Activated CD4-positive, alpha-beta T cell treated with anti-CD3 and anti-CD28 coated beads, Interleukin-10, Interleukin-2, amounts not matched to agents 100 ng/mL and 50 ng/mL, durations not matched to agents 16 hours and 8 hours (primary cell): ENCODE results near the gene SLC5A10.
"Not testable (repeated sequence)": the region's sequence is repeated elsewhere in the genome, so short reads cannot be mapped to it uniquely, and the experiment has no call there.

ENCODE experiments used
- DNase-seq: peaks from one replicate; pipeline ENCODE4 v3.0.0-alpha.2; 2020

SLC5A10 gene

DNA sequence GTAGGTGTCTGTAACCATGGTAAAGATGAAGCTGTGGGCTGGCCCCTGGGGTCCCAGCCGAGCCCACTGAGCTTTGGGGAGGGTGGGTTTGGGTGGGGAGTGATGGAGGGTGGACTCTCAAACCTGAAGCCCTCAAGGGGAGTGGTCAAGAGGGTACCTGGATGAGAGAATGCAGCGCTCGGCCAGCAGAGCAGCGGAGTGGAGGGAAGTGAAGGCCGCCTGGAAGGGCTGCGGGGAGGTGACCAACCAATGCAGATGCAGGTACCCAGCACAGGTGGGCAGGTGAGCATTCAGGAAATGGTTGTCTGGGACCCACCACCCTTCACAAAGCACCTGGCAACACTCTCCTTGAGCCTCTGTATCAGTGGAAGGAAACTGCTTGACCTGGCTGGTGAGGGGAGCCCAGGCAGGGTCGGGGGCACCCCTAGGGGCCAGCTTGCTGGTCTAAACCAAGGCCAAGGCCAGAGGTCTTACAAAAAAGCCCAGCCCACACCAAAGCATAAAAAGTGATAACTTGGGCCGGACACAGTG lies 3.4 kb upstream of the SLC5A10 start:
- no peak for DNase-seq

DNA sequence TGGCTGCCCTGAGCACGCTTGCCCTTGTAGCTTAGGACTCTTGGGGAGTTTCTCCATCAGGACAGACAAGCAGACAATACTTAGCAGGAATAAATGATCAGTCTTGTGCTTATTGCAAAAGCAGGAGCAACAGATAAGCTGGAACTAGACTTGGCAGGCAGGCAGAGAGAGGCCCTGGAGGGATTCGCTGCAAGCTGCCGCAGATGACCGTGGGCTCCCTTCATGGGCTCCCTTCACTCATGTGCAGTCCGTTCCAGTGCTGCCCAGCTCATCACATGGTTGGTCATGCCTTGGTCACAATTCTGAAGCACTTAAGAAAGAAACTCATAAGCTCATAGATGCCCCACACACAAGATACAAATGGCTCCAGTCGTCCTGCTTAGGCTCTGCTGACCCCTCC lies 2.4 kb upstream of the SLC5A10 start:
- no peak for DNase-seq

DNA sequence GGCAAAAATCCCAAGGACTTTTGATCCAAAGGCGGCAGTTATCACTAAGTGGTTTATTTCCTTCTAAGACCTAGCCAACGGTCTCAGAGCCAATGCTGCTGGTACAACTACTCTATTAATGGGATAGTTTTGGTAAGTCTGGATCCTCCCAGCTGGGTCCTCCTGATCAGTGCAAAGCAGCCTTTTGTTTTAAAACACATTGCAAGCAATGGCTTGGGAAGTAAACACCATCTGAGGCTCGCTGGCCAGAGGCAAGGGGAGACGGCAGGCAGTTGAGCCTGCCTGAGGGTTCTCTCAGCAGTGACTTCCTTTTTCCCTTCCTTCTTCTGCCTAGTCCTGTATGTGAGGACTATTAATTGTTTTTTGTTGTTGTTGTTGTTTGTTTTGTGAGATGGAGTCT lies 1.6 kb upstream of the SLC5A10 start:
- no peak for DNase-seq

DNA sequence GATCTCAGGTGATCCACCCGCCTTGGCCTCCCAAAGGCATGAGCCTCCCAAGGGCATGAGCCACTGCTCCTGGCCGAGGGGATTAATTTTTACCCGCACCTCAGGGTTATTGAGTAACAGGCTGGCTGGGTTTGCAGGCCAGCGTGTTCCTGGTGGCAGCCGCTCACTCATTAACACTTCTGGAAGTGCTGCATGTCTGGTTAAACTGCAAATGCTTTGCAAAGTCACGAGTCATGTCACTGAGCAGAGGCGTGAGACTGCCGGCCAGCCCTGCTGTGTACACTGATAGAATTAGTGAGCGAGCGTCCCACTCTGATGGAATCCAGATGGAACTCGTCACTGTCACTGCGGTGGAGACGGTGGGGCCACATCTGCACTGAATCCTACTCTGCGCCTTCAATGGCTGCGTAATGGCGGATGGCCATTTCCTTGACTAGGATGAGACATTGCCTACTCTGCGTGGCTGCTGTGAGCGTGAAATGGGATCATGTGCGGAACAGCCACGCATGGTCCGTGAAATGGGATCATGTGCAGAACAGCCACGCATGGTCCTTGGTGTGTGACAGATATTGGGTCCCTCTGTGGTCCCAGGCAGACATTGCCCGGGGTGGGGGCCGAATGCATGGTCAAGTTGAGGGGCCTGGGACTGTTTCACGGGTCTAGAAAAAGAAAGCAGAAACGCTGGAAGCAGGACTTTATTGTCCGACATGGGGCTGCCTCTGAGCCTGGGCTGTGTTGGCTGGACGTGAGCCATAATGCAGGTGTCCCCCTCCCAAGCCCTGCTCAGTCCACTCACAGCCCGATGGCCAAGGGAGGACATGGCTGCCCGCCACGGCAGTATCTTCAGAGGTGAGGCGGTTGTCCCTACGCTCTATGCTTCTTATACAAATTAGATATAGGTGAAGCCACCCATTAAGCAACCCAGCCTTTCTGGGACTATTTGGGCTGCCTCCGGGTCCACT lies 740 bp upstream of the SLC5A10 start:
- no peak for DNase-seq

DNA sequence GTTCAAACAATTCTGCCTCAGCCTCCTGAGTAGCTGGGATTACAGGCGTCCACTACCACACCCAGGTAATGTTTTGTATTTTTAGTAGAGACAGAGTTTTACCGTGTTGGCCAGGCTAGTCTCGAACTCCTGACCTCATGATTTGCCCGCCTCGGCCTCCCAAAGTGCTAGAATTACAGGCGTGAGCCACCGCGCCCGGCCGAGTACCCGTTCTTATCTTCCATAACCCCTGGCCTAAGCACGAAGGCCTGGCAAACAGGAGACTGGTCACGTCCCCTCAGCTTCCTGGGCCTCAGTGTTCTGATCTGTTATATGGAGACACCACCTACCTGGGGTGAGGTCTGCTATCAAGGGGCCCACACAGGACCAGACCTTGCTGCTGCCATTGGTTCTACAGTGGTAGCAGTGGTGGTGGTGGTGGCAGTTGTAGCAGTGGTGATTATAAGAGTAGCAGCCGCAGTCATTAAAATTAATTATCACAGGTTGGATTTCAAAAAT lies 1.3 kb downstream of the SLC5A10 start:
- no peak for DNase-seq

DNA sequence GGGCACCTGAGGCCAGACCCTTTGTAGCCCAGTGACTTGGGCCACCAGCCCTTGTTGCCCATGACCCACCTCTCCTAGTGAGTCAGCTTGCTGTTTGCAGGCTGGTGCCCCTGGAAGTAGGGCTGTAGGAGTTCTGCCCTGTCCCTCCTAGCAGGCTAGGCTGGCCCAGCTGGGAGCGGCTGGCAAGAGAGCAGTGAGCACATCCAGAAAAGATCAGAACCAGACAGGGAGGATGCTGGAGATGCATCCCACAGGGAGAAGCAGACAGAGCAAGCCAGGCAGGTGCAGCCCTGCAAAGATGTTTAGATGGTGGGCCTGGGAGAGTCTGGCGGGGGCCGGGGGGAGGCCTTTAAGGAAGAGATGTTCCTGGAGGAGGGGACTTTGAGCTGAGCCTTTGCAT lies 2.4 kb downstream of the SLC5A10 start:
- DNase-seq: no peak

DNA sequence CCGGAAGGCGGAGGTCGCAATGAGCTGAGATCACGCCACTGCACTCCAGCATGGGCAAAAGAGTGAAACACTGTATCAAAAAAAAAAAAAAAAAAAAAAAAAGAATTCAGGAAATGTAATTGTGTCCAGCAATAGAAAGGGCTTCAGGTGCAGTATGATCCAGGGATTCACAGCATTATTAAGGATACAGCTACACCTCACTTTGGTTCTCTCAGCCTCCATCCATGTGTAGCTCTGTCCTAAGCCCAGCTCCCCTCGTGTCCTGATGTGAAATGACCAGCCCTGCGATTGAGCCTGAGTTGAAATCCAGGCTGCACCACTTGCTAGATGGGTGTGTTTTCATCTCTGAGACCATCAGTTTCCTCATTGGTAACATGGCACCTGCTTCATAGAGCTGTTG lies 3.0 kb downstream of the SLC5A10 start:
- no peak for DNase-seq

DNA sequence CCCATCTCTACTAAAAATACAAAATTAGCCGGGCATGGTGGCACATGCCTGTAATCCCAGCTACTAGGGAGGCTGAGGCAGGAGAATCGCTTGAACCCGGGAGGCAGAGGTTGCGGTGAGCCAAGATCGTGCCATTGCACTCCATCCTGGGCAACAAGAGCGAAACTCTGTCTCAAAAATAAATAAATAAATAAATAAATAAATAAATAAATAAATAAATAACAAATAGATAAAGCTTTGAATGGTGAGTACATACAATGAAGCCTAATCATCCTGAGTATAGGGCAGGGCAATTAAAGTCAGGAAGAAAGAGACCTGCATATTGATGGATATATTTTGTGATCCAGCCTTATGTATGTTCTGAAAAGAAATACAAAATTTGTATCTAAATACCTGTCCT lies 4.1 kb downstream of the SLC5A10 start:
- DNase-seq: not testable (repeated sequence)

DNA sequence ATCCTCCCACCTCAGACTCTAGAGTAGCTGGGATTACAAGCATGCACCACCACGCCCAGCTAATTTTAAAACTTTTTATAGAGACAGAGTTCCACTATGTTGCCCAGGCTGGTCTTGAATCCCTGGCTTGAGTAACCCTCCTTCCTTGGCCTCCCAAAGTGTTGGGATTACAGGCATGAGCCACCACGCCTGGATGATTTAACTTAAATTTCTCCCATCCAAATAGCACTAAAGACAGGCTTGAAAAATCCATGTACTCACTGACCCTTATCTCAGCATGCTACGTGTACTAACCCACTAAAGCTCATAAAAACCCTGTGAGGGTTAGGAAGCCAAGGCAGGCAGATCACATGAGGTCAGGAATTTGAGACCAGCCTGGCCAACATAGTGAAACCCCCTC lies 4.6 kb downstream of the SLC5A10 start:
- no peak for DNase-seq

DNA sequence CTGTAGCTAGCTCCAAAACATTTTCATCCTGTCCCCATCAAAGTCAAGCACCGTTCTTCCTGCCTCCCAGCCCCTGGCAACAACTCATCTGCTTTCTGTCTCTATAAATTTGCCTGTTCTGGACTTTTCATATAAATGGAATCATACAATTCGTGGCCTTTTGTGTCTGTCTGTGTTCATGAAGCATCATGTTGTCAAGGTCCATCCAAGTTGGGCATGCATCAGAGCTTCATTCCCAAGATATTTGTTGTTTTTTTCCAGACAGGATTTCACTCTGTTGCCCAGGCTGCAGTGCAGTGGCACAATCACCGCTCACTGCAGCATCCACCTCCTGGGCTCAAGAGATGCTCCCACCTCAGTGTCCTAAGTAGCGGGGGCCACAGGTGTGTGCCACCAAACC lies 5.9 kb downstream of the SLC5A10 start:
- no peak for DNase-seq

DNA sequence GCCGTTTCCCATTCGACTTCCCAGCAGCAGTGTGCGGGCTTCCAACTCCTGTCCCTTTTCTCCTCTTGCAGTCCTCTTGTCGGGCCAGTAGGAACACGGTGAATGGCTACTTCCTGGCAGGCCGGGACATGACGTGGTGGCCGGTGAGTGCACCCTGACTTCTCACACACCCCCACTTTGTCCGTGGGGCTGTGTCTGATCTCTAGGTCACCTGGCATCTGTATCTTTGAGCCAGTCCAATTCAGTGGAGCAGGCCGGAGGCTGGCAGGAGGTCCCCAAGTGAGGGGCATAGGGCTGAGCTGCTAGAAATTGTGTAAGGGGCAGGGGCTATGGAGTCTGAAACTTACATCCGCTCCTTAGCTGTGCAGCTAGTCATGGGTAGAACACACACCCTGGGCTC lies 6.6 kb downstream of the SLC5A10 start:
- DNase-seq: no peak

DNA sequence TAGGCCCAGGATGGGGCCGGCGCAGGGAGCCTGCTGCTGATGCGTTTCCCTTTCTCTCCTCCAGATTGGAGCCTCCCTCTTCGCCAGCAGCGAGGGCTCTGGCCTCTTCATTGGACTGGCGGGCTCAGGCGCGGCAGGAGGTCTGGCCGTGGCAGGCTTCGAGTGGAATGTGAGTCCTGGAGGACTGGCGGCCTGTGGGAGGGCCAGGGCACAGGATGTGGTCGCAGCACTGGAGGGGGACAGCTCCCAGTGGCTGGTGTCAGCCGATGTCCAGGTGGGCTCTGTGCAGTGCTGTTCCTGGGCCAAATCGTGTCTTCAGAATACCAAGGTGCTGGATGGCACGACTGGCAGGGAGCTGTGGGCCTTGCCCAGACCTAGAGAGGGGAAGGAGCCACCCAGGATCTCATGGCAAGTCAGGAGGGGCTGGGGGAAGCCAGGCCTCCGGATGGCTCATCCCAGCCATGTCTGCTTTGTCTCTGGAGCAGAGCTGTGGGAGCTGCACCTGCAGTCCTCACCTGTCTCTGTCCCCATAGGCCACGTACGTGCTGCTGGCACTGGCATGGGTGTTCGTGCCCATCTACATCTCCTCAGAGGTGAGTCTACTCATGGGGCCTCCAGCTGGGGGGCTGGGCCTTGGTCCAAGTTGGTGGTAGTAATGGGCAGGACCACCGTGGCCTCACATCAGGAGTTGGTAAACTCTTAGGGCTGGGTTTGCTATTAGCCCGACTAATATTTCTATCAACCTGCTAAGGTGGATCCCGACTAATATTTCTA lies 7.3 kb downstream of the SLC5A10 start:
- DNase-seq: no peak

DNA sequence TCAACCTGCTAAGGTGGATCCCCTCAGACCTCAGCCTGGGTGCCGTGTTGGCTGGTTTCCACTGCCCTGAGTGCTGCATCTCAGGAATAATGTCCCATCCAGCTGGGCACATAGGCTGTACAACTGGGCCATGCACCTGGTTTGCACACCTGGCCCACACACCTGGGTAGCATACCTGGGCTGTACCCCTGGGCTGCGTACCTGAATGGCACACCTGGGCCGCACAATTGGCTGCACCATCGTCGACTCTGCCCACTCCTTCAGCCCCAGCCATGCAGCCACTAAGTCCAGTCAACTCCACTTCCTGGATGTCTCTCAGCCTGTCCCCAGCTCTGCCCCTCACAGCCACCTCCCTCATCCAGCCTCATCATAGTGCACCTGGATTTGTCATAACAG lies 7.9 kb downstream of the SLC5A10 start:
- DNase-seq: no peak

DNA sequence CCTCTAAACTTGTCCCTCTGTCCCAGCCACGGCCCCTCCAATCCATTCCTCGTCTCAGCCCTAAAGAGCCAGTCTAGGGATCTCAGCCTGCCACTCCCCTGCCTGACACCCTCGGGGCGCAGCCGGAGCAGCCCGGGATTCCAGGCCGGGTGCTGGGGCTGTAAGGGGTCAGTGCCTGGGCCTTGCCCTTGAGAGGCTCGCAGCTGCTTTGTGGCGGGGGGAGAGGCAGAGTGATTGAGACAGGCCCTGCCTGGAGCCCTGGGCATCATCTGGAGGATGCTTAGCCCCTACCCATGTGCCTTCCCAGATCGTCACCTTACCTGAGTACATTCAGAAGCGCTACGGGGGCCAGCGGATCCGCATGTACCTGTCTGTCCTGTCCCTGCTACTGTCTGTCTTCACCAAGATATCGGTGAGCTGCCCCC lies 8.3 kb downstream of the SLC5A10 start:
- DNase-seq: no peak

DNA sequence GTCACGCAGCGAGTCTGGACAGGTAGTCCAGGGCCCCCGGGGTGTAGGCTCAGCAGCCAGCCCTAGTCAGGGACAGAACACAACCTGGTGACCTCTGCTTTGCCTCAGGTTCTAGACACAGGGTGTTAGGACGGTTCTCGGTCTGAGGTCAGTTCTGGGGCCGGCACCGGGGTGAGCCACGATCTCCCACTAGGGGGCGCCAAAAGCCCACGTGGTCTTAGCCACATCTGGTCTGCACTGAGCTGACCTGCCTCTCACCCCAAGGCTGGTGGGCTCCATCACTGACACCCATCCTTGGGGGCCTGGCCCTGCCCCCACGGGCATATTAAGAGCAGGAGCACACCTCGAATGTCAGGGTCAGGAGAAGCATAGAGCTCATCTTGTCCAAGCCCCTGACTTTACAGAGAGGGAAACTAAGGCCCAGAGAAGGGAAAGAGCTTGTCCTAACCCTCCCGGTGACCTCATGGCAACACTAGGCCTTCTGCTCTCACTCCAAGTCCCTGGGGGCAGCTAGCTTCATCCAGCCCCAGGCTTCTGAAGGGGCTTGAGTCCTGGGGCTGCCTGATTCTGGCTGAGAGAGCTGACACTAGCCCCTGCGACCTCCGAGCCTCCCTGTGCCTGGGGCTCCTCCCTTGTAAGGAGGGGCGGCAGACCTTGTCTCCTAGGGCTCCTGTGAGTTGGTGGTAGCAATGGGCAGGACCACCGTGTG lies 9.0 kb downstream of the SLC5A10 start:
- DNase-seq: peak; percentile 84

DNA sequence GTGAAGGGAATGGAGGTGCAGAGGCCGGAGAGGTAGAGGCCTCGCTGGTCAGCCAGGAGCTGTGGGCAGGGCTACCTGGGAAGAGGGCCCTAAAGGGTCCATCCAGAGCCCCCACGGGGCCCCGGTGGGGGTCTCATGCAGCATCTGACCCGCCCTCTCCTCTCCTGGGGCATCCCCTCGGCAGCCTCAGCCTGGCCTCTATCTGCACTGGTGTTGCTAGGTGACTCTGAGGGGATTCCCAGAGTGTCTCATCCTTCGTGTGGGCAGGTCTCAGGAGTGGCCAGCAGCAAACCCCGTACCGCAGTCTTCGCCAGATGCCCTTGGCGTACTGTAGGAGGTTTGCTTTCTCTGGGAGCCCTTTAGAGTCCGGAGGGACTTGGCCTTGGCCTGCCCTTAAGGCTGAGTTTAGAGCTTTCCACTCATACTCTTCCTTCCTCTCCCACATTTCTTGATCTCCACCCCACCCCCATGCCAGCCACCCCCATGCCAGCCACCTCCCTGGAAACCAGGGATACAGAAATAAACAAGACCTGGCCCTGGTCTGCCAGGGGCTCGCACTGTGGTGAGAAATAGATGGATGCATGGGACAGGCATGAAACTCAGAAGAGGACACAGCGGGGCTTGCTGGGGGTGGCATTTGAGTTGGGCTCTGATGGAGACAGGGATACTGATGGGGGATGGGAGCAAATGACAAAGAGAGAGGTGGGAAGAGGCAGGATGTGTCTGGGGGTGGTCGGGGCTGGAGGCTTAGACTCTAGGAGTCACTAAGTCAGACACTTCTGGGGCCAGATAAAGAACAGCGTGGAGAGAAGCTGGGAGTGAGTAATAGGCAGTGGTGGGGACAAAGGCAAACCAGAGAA lies 9.9 kb downstream of the SLC5A10 start:
- DNase-seq: peak; percentile 24

DNA sequence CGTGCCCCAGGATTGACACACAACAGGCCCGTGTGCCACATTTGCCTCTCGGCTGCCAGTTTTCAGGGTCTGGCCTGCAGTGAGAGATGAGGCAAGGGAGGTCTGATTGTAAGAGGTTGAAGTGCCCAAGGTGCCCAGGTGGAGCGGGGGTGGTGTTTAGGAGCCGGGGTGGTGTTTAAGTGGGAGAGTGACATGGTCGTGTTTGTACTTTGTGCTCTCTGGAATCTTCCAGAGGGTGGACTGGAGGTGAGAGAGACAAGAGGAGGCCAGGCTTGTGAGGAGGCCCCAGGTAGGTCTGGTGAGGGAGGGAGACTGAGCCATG lies 10.5 kb downstream of the SLC5A10 start:
- no peak for DNase-seq

DNA sequence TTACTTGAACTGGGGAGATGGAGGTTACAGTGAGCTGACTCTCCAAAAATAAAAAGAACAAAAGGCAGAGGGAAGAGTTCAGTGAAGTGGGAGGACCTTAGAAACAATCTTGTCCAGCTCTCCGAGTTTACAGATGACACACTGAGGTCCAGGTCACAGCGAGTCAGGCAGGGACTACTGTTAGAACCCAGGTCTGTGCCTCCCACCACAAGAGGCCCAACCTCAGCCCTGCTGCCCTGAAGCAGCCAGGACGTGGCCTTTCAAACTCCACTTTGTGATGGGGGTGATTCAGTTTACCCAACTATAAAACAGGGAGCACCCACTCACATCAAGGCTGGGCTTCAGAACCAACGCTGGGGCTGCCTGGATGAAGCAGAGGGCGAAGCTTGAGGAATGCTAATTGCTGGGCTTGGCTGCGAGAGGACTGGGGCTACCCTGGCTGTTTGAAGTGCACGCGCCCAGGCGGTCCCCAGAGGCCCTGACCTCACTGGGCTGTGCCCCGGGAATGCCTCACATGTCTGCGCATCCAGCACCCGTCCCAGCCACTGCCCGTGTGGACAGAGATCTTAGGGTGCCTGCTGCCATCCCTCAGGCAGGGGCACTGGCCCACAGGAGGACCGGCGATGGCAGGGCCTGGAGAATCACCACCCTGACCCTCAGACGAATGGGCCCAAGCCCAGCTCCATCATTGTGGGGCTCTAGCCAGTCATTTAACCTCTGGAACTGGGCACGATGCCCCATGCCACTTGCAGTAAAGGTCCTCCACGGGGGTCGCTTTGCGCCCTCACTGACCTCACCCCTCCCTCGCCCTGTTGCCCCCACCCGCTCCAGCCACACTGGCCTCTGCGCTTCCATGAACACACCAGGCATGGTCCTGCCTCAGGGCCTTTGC lies 11.4 kb downstream of the SLC5A10 start:
- no peak for DNase-seq

DNA sequence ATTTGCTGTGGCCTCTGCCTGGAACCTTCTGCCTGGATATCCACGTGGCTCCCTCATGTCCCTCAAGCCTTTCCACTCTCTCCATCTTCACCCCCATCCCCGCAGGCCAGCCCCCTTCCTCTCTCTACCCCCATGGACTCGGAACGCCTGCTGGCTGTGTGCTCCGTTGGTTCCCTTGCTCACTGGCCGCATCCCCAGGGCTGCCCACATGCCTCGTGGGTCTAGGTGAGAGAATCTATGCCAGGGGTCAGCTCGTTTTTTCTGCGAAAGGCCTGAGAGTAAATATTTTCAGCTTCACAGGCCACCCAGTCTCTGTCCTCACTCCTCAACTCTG lies 12.0 kb downstream of the SLC5A10 start:
- DNase-seq: no peak

DNA sequence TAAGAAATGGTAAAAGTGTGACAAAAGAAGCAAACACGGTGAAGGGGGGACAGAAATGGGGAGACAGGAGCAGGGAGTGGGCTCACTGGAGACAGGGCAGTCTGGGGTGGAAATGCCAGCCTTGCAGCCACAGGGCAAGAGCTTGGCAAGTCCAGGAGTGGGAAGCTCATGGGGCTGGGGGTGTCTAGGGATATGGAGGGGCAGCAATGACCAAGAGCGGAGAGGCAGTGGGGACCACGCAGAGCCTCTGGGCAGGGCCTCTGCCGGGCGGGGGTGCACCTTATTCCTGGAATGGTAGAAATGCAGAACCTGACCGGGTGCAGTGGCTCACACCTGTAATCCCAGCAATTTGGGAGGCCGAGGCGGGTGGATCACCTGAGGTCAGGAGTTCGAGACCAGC lies 12.6 kb downstream of the SLC5A10 start:
- DNase-seq: no peak

DNA sequence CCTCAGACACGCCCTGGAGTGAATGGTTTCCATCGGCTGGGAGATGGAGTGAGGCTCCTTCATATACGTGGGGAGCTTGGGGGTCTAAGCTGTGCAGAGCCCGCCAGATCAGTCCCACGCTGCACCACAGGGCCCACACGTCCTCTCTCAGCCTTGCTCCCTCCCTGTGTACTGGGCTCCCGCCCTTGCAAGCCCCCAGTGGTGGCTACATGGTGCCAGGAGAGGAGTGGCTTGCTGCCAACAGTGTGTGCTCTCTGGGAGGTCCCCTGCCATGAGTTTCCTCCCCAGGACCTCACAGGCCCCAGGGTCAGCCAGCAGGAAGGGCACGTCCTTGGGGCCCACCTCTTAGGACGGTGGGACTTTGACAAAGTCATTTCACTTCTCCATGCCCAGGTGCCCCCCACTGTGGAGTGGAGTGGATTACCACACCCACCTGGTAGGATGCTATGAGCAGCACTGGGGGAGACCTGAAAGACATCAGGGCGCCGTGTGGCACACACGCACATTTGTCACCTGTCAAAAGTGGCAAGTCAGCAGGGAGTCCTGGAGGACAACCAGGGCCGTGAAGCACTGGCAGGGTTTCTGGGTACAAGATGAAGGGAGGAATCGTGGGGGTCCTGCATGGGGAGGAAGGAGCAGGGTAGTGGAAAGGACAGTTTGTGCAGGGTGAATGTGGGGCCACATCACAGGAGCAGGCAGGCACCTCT lies 13.7 kb downstream of the SLC5A10 start:
- DNase-seq: no peak
